HG03103 (cell line): ENCODE measurements around the gene USH1C.

Experiments used
- ATAC-seq: cut with Tn5 transposase; IDR thresholded peaks from one replicate; pipeline ENCODE4 v1.9.1; 2021; ENCODE audit warnings: low read depth; ENCODE audit not compliant: unreplicated experiment

The USH1C gene

GRCh38 chr11:17550450-17551346, 6.5 kb upstream of the USH1C start:
- ATAC-seq, result no peak

DNA sequence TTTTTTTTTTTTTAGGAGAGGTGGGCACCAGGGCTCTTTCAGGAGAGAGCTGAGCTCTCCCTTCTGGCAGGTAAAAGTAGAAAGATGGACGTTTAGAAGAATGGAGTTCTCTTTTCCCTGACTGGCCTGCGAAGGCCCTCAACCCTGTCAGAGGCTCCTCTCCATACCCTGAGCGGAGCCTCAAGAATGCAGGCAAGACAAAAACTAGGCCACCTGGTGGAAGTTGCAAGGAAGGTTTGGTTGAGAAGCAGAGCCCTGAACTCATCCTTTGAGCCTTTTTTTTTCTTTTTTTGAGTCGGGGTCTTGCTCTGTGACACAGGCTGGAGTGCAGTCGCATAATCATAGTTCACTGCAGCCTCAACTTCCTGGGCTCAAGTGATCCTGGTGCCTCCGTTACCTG, 4.2 kb upstream of the USH1C start:
- no peak for ATAC-seq

GRCh38 chr11:17547932-17548331, 3.7 kb upstream of the USH1C start:
- no peak for ATAC-seq

GRCh38 chr11:17547051-17547577, 2.9 kb upstream of the USH1C start, which contains the start of gene OTOG:
Gene OTOG, plus strand, starts transcription at chr11:17547259. Its CDS starts 114 bp downstream, at chr11:17547373.
- ATAC-seq, result no peak

DNA sequence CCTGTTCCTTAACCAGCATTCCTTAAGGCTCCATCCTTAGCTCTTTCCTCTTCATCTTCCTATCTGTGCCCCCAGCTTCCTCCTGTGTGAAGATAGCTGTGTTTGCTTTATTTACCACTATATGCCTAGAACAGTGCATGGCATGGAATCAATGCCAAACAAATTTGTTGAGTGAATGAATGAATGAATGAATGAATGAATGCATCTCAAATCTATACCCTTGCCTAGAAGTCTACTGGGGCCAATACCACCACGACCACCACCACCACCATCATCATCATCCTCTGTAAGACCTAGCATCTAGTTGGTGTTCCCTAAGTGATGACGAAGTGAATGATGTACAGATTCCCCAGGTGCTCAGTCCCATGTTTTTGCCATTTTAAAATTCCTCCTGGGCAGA, 2.0 kb upstream of the USH1C start:
- no peak for ATAC-seq

GRCh38 chr11:17543574-17544180, 539 bp downstream of the USH1C start:
- ATAC-seq, result no peak

GRCh38 chr11:17543041-17543440, 1.2 kb downstream of the USH1C start:
- no peak for ATAC-seq

DNA sequence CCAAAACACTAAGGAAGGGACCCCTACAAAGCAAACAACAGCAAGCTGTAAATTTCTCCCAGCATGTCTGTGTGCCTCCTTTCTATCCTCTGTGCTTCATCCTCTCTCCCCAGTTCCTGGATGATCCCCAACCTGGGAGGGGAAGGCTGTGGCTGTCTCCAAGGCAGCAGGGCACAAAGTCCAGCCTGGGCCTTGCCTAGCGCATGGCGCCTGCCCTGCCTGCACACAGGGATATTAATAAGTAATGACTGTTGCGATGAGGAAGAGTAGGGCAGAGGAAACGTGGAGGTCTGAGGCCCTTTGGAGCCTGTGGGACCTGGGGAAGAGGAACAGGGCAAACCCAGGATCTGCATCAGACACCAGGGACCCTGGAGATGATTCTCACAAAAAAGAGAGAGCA, 2.0 kb downstream of the USH1C start:
- ATAC-seq, result no peak

GRCh38 chr11:17541330-17541885, 2.8 kb downstream of the USH1C start:
- no peak for ATAC-seq

GRCh38 chr11:17540807-17541206, 3.4 kb downstream of the USH1C start:
- ATAC-seq, result no peak

DNA sequence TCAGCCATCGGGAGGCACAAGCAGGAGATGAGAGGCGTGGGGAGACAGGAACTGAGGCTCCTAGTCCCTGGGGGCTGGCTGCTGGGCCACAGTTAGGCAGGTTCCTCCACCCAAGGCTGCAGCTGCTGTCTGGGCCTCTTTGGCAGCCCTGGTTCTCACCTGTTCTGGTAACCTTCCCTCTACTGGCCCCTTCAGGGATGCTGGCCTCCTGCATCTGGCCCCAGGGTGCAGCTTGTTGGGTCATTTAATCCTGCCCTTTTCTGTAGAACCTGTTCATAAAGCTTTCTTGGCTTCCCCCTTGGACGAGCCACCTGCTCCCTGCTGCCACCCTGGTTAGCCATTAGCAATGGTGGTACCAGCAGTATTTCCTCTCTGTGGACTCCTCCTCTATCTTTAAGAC, 5.5 kb downstream of the USH1C start:
- ATAC-seq, result no peak

DNA sequence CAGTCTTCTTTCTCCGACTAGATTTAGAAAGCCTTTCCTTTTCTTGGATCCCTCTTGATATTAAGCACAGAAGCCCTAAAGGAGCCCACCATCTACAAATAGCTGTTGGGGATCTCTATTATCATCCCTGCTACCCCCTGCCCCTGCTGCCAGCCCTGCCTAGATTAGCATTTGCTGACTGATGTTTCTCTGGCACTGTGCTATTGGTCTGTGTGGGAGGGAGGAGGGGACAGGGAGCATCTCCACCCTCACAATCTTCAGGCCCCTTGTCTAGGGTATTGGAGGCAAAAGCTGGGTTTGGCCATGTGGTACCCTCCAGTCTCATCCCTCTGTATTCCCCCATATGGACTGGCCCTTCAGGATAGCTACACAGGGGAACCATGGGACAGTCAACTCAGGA, 6.2 kb downstream of the USH1C start:
- ATAC-seq, result no peak

DNA sequence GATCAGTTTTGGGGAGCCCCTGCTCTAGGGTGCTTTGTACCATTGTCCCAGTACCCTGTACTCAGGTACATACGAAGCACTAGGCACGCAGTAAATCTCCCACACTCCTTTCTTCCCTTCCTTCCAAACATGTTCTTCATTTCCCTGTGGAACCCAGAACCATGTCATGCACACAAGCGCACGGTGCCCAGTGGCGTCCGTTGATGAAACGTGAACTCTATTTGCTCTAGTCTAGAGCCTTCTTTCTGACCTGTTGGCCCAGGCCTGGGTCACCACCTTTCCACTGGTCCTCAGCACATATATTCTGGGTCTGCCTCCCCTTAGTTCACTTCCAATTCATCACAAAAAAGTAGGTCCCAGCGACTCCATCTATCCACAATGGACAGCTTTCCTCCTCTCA, 7.0 kb downstream of the USH1C start:
- ATAC-seq, result no peak

DNA sequence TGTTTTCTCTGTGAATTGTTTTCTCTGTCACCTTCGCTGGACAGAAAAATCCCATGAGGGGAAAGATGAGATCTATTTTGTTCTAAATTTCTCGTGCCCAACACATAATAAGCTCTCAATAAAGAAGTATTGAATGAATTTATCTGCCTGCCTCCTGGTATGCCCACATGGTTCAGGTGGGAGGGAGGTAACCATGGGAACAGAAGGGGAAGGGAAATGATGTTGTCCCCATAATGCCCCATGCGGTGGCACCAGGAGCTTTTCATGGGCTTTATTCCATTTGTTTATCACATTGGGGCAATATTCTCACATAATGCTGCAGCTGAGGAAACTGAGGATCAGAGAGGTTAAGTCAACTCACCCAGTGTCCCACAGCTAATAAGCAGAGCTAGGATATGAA, 8.7 kb downstream of the USH1C start:
- ATAC-seq, result no peak

- no peak for ATAC-seq
Measured at GRCh38 chr11:17533778-17534415, 10.3 kb downstream of the USH1C start.

- ATAC-seq, result no peak
Measured at GRCh38 chr11:17533341-17533740, 10.9 kb downstream of the USH1C start.

DNA sequence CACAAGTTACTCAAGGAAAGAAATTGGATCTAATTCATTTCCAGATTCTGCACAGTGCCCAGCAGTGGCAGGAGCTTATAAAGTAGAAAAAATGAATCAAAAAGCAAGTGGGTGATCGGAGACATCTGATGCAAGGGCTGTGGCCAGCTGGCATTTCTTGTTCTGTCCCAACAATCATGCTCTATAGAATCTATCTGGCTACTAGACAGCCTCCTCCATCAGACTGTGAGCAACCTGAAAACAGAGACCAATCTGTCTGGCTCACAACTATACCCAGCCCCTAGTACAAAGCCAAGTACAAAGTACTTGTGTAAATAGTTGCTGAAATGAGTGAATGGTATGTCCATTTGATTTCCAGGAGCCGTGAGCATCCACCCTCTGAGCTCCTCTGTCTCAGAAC, 11.4 kb downstream of the USH1C start:
- no peak for ATAC-seq

DNA sequence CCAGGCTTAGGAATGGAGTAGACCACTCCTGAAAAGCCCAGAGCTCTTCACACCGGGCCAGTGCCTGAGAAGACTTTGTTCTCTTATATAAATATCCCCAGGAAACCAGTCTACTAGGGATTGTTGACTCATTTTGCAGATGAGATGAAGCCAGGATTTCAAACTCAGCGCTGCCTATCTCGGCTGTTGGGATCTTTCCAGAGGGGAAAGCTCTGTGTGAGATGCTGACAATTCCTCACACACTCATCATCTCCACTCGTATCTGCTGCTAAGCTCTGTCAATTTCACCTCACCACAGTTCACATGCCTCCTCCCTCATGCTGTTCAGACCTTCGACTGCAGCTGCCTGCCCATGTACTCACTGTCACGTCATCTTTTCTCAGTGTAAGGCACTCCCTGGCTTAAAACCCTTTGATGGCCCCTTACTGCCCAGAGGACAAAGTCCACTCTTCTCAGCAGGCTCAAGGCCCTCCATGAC, 12.5 kb downstream of the USH1C start:
- ATAC-seq, result no peak

GRCh38 chr11:17531071-17531600, 13.1 kb downstream of the USH1C start:
- no peak for ATAC-seq

GRCh38 chr11:17529844-17530185, 14.4 kb downstream of the USH1C start:
- no peak for ATAC-seq
